GM19240 (cell line): ENCODE measurements around the gene AQP12B.

Experiments used
- DNase-seq: peaks from one replicate; pipeline ENCODE4 v3.0.0; 2011; ENCODE audit warnings: low spot score; ENCODE audit not compliant: insufficient read length

AQP12B gene

DNA sequence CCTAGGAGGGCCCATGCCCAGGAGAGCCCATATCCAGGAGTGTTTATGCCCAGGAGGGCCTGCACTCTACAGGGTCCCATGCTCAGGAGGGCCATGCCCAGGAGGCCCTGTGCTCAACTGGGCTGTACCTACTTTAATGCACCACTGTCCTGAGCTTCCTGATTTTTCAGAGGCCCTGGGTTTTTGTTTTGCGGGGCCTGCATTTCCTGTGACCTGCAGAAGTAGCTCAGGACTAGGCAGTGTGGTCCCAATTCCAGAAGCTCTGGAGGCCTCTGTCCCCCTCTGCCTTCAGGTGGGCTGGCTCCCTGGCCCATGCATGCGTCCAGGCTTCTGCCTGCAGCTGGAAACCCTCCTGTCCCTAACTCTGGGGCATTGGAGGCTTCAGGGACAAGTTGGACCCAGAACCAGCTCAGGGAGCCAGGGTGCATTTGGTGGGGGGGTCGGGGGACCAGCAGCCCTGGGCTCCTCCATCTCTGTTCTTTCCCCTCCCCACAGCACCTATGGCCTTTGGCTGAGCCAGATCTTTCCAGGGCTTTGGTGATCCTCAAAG is 46.6 kb downstream of the AQP12B start:
- DNase-seq = no peak

DNA sequence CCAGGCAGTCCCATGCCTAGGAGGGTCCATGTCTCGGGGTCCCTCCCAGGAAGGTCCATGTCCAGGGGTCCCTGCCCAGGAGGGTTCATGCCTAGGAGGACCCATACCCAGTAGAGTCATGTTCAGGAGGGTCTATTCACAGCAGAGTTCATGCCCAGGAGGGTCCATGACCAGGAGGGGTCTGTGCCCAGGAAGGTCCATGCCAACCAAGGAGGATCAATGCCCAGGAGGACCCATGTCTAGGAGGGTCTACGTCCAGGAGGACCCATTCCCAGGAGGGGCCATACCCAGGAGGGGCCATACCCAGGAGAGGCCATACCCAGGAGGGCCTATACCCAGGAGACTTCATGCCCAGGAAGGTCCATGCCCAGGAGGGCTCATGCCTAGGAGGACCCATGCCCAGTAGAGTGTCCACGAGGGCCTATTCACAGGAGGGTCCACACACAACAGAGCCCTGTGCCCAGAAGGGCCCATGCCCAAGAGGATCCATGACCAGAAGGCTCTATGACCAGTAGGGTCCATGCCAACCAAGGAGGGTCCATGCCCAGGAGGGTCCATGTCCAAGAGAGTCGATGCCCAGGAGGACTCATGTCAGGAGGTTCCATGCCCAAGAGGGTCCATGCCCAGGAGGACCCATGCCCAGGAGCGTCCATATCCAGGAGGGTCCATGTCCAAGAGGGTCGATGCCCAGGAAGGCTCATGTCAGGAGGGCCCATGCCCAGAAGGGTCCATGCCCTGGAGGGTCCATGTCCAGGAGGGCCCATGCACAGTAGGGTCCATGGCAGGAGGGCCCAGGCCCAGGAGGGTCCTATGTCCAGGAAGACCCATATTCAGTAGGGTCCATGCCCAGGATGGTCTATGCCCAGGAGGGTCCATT is 47.3 kb downstream of the AQP12B start:
- DNase-seq = no peak

DNA sequence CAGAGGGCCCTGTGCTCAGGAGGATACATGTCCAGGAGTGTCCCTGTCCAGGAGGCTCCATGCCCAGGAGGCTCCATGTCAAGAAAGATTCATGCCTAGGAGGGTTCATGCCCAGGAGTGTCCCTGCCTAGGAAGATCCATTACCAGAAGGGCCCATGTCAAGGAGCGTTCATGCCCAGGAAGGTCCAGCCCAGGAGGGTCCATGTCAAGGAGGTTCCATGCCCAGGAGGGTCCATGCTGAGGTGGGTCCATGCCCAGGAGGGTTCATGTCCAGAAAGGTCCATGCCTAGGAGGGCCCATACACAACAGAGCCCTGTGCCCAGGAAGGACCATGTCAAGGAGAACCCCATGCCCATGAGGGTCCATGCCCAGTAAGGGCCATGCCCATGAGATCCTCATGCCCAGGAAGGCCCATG is 50.4 kb downstream of the AQP12B start:
- DNase-seq = no peak

GRCh38 chr2:240631548-240632305 is 51.0 kb downstream of the AQP12B start:
- no peak for DNase-seq

GRCh38 chr2:240630771-240631547 is 51.7 kb downstream of the AQP12B start:
- DNase-seq = no peak

DNA sequence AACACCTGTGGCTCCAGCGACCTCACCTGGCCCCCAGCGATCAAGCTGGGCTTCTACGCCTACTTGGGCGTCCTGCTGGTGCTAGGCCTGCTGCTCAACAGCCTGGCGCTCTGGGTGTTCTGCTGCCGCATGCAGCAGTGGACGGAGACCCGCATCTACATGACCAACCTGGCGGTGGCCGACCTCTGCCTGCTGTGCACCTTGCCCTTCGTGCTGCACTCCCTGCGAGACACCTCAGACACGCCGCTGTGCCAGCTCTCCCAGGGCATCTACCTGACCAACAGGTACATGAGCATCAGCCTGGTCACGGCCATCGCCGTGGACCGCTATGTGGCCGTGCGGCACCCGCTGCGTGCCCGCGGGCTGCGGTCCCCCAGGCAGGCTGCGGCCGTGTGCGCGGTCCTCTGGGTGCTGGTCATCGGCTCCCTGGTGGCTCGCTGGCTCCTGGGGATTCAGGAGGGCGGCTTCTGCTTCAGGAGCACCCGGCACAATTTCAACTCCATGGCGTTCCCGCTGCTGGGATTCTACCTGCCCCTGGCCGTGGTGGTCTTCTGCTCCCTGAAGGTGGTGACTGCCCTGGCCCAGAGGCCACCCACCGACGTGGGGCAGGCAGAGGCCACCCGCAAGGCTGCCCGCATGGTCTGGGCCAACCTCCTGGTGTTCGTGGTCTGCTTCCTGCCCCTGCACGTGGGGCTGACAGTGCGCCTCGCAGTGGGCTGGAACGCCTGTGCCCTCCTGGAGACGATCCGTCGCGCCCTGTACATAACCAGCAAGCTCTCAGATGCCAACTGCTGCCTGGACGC is 52.5 kb downstream of the AQP12B start:
- no peak for DNase-seq

DNA sequence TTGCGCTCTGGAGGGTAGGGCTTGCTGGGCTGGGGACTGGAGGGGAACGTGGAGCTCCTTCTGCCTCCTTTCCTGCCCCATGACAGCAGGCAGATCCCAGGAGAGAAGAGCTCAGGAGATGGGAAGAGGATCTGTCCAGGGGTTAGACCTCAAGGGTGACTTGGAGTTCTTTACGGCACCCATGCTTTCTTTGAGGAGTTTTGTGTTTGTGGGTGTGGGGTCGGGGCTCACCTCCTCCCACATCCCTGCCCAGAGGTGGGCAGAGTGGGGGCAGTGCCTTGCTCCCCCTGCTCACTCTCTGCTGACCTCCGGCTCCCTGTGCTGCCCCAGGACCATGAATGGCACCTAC is 53.1 kb downstream of the AQP12B start:
- no peak for DNase-seq

GRCh38 chr2:240628808-240629618 is 53.7 kb downstream of the AQP12B start:
- no peak for DNase-seq

DNA sequence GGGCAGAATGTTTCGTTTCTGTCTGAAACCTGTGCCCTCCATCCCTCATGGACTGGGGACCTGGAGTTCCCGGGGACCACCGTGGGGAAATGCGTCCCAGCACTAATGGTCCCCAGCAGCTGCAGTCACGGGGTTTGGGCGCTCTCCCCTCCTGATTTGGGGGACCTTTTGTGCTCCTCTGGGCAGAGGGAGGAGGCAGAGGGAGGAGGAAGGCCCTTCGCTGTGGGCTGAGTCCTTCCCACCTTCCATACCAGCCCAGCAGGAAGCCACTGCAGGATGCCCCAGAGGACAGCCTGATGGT is 54.2 kb downstream of the AQP12B start:
- no peak for DNase-seq

DNA sequence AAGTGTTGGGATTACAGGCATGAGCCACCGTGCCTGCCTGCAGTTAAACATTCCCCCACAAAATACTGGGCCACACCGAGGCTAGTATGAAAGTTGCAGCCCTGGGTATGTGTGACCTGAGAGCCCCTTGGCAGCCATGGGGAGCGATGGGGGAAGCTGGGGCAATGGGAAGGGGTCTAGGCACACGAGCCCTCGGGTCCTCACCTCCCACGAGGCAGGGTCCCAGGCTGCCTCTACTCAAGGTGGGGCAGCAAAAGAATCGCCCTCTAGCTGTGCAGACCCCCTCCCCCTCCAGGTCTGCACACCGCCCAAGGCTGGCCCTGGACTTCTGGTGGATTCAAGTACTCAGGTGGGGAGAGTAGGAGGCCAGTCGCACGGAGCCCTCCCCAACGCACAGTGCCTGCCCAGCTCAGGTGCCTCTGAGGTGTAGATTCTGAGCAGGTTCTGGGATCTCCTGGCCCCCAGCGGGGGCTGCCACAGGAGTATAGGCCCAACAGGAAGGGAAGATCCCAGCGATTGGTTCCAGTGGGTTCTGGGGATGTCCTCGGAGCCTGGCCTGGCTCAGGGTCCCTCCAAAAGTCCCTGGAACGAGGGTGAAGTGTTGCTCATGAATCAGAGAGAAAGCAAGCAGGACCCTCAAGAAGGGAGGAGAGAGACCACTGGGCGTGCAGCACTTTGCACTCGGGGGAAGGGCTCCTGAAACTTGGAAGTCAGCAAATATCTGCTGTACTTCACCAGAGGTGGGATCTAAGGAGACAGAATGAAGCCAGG is 54.8 kb downstream of the AQP12B start:
- DNase-seq = no peak

- no peak for DNase-seq
These were observed 56.0 kb downstream of the AQP12B start for GRCh38 chr2:240626531-240627300.
